Upper lobe of left lung (tissue), 4 donors: ENCODE measurements around the gene INO80C.

Experiments used
- POLR2A ChIP-seq, 4 donors: fragments of 450-650 bp; IDR thresholded peaks; one replicate each; pipeline ENCODE4 v1.5.1; 2016 to 2017; ENCODE audit warnings: antibody characterized with exemption in 4 of 4, mild to moderate bottlenecking in 2 of 4
- TF ChIP-seq, protein P1 (sequence below), 6 experiments: fragments of 450-650 bp in 4 of 6; fragments of 200-600 bp in 2 of 6; sonication (generic) in 2 of 6; IDR thresholded peaks; one replicate each; pipeline ENCODE4 v1.5.1; 2016 to 2019; ENCODE audit warnings: antibody characterized with exemption in 6 of 6

DNA sequence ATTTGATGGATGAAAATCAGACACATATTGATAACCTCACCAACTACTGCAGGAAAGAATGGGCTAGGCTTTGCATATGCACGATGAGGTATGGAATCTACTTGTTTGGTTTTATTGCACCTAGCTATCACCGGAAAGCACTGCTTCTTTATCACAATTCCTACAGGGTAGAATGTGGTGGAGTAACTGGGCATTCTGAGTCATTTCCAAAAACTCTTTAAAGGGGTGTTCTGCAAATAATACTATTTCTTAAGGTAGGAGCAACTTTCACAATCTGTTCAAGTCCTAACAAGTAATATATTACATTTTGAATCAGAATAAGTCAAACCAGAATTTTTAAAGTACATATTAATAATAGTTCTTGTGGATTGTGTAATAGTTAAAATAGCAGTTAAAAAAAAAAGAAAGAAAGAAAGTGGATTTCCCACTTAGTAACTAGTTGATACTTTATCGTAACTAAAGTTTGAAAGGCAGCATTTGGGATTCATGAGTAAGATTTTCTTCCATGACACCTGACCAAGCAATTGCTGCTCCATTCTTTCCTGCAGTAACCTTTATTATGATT is 40.5 kb downstream of the INO80C start:
- TF ChIP-seq, protein P1, sequence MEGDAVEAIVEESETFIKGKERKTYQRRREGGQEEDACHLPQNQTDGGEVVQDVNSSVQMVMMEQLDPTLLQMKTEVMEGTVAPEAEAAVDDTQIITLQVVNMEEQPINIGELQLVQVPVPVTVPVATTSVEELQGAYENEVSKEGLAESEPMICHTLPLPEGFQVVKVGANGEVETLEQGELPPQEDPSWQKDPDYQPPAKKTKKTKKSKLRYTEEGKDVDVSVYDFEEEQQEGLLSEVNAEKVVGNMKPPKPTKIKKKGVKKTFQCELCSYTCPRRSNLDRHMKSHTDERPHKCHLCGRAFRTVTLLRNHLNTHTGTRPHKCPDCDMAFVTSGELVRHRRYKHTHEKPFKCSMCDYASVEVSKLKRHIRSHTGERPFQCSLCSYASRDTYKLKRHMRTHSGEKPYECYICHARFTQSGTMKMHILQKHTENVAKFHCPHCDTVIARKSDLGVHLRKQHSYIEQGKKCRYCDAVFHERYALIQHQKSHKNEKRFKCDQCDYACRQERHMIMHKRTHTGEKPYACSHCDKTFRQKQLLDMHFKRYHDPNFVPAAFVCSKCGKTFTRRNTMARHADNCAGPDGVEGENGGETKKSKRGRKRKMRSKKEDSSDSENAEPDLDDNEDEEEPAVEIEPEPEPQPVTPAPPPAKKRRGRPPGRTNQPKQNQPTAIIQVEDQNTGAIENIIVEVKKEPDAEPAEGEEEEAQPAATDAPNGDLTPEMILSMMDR (IDR thresholded peaks at IDR 0.05), result no peak
- no peak for TF ChIP-seq POLR2A (IDR thresholded peaks at IDR 0.05)
